Neural progenitor cell (in vitro differentiated cells): ENCODE measurements around the gene ANKRD22. TPM values are rescaled to one million over a fixed set of nuclear protein-coding genes. Genes with fewer than 3 reads are reported as not detected.
A peak's percentile ranks its signal among the peaks of the same experiment; 100 is the strongest.

Experiments used
- DNase-seq: peaks from one replicate; pipeline ENCODE4 v3.0.0-alpha.2; 2016; ENCODE audit warnings: low spot score
- H2AFZ ChIP-seq: fragments of 200-600 bp; sonication (generic); replicated peaks from 2 replicates; pipeline ENCODE4 v1.6.1; 2016; ENCODE audit warnings: antibody characterized with exemption
- H3F3A ChIP-seq: fragments of 200-600 bp; sonication (generic); 2 replicates; pipeline ENCODE4 v1.6.1; 2016; ENCODE audit warnings: antibody characterized with exemption, low read depth
- H3K27ac ChIP-seq: fragments of 200-600 bp; sonication (generic); 2 replicates; pipeline ENCODE4 v1.5.1; 2016; ENCODE audit warnings: mild to moderate bottlenecking
- H3K27me3 ChIP-seq: fragments of 200-600 bp; sonication (generic); 2 replicates; pipeline ENCODE4 v1.6.1; 2016; ENCODE audit warnings: mild to moderate bottlenecking, moderate library complexity
- H3K36me3 ChIP-seq: fragments of 200-600 bp; sonication (generic); 2 replicates; pipeline ENCODE4 v1.5.1; 2016
- H3K4me1 ChIP-seq: fragments of 200-600 bp; sonication (generic); 2 replicates; pipeline ENCODE4 v1.6.1; 2016; ENCODE audit warnings: mixed run types
- H3K4me2 ChIP-seq: fragments of 200-600 bp; sonication (generic); 2 replicates; pipeline ENCODE4 v1.6.1; 2016
- H3K4me3 ChIP-seq: fragments of 200-600 bp; sonication (generic); 2 replicates; pipeline ENCODE4 v1.5.1; 2016
- H3K79me2 ChIP-seq: fragments of 200-600 bp; sonication (generic); 2 replicates; pipeline ENCODE4 v1.6.1; 2016; ENCODE audit warnings: low read depth
- H3K9ac ChIP-seq: fragments of 200-600 bp; sonication (generic); 2 replicates; pipeline ENCODE4 v1.6.1; 2016
- H3K9me3 ChIP-seq: fragments of 200-600 bp; sonication (generic); 2 replicates; pipeline ENCODE4 v1.5.1; 2016; ENCODE audit warnings: low read depth
- H4K20me1 ChIP-seq: fragments of 200-600 bp; sonication (generic); 2 replicates; pipeline ENCODE4 v1.6.1; 2016; ENCODE audit warnings: low read depth
- H3K27ac Mint-ChIP-seq: 3 replicates; pipeline ENCODE4 v1.8.0; 2021; ENCODE audit warnings: mixed read lengths
- H3K27me3 Mint-ChIP-seq: 2 replicates; pipeline ENCODE4 v1.8.0; 2022; ENCODE audit warnings: low read depth, mild to moderate bottlenecking, inconsistent platforms, moderate library complexity, mixed read lengths; ENCODE audit not compliant: insufficient read depth
- H3K36me3 Mint-ChIP-seq: 3 replicates; pipeline ENCODE4 v1.8.0; 2021; ENCODE audit warnings: mixed read lengths
- H3K4me1 Mint-ChIP-seq: 3 replicates; pipeline ENCODE4 v1.8.0; 2021; ENCODE audit warnings: mixed read lengths
- H3K4me3 Mint-ChIP-seq: 3 replicates; pipeline ENCODE4 v1.8.0; 2021; ENCODE audit warnings: mild to moderate bottlenecking, moderate library complexity, mixed read lengths
- H3K9me3 Mint-ChIP-seq: 3 replicates; pipeline ENCODE4 v1.8.0; 2020; ENCODE audit warnings: mixed read lengths
- CTCF ChIP-seq: fragments of 200-600 bp; sonication (generic); IDR thresholded peaks from 2 replicates; pipeline ENCODE4 v1.5.1; 2017; ENCODE audit warnings: antibody characterized with exemption, mild to moderate bottlenecking
- EZH2 ChIP-seq: fragments of 200-600 bp; sonication (generic); IDR thresholded peaks from 2 replicates; pipeline ENCODE4 v1.6.1; 2017; ENCODE audit warnings: antibody characterized with exemption, mild to moderate bottlenecking, moderate library complexity
- EZH2phosphoT487 ChIP-seq: fragments of 200-600 bp; sonication (generic); IDR thresholded peaks from 2 replicates; pipeline ENCODE4 v1.6.1; 2017; ENCODE audit warnings: antibody characterized with exemption
- total RNA-seq: library from RNA; depleted of rRNA; stranded (reverse); fragments of >200 nt; gene quantifications from 2 replicates; pipeline ENCODE4 v1.2.3, GENCODE V29; 2015; ENCODE audit warnings: low replicate concordance

ANKRD22 gene
- total RNA-seq, 1 donor from 2014 or later, result not detected

- H3K4me3 Mint-ChIP-seq, result no peak overlapping the region
- no peak overlapping the region for H3K27ac ChIP-seq
- H3K79me2 ChIP-seq, result no peaks in the 10 kb centered on the region
- no peaks in the 10 kb centered on the region for H3K27me3 Mint-ChIP-seq
- no peaks in the 10 kb centered on the region for H4K20me1 ChIP-seq
- no peaks in the 10 kb centered on the region for H3K27me3 ChIP-seq
- H3K4me1 Mint-ChIP-seq, result peaks cover 4% of the 10 kb centered on the region
- H3K36me3 Mint-ChIP-seq, result no peaks in the 10 kb centered on the region
- H3K4me2 ChIP-seq, result no peak overlapping the region
- TF ChIP-seq EZH2phosphoT487, result no peak
- TF ChIP-seq EZH2, result no peak
- no peak for TF ChIP-seq CTCF
- H3K4me3 ChIP-seq, result no peak overlapping the region
- H3K4me1 ChIP-seq, result peaks cover 4% of the 10 kb centered on the region
- H3K9ac ChIP-seq, result no peak overlapping the region
- no peaks in the 10 kb centered on the region for H3K36me3 ChIP-seq
- H3K9me3 Mint-ChIP-seq, result no peaks in the 10 kb centered on the region
- DNase-seq, result no peak
- H3K27ac Mint-ChIP-seq, result no peak overlapping the region
- no peaks in the 10 kb centered on the region for H3K9me3 ChIP-seq
- no peaks in the 10 kb centered on the region for H3F3A ChIP-seq
- H2AFZ ChIP-seq, result no peak overlapping the region
Observed at GRCh38 chr10:88893611-88894010, 42.0 kb upstream of the ANKRD22 start.

- peak overlapping the region; percentile 16 for H2AFZ ChIP-seq
- Mint-ChIP-seq H3K27ac (no peak overlapping the region), H3K9me3 (no peaks in the 10 kb centered on the region), H3K4me1 (peaks cover 4% of the 10 kb centered on the region), H3K4me3 (no peak overlapping the region), H3K36me3 (no peaks in the 10 kb centered on the region), H3K27me3 (no peaks in the 10 kb centered on the region)
- TF ChIP-seq EZH2 (no peak), EZH2phosphoT487 (no peak), CTCF (no peak)
- no peak overlapping the region for H3K4me2 ChIP-seq
- no peak overlapping the region for H3K9ac ChIP-seq
- H3K36me3 ChIP-seq, result no peaks in the 10 kb centered on the region
- H4K20me1 ChIP-seq, result no peaks in the 10 kb centered on the region
- H3K4me1 ChIP-seq, result peaks cover 4% of the 10 kb centered on the region
- H3K27me3 ChIP-seq, result no peaks in the 10 kb centered on the region
- H3K79me2 ChIP-seq, result no peaks in the 10 kb centered on the region
- H3K9me3 ChIP-seq, result no peaks in the 10 kb centered on the region
- no peak overlapping the region for H3K4me3 ChIP-seq
- H3F3A ChIP-seq, result no peaks in the 10 kb centered on the region
- DNase-seq, result no peak
- no peak overlapping the region for H3K27ac ChIP-seq
Observed at GRCh38 chr10:88892222-88892967, 40.8 kb upstream of the ANKRD22 start.

GRCh38 chr10:88890681-88891381, 39.2 kb upstream of the ANKRD22 start:
- DNase-seq, result no peak
- Histone ChIP-seq H3K4me2 (no peak overlapping the region), H3K27me3 (no peaks in the 10 kb centered on the region), H3K9me3 (no peaks in the 10 kb centered on the region), H3K4me1 (no peaks in the 10 kb centered on the region), H3K4me3 (no peak overlapping the region), H2AFZ (no peak overlapping the region), H4K20me1 (no peaks in the 10 kb centered on the region), H3K79me2 (no peaks in the 10 kb centered on the region), H3K9ac (no peak overlapping the region), H3K27ac (no peak overlapping the region), H3K36me3 (no peaks in the 10 kb centered on the region), H3F3A (no peaks in the 10 kb centered on the region)
- H3K4me1 Mint-ChIP-seq, result no peaks in the 10 kb centered on the region
- no peak overlapping the region for H3K27ac Mint-ChIP-seq
- H3K27me3 Mint-ChIP-seq, result no peaks in the 10 kb centered on the region
- TF ChIP-seq CTCF, result no peak
- no peak overlapping the region for H3K4me3 Mint-ChIP-seq
- H3K9me3 Mint-ChIP-seq, result no peaks in the 10 kb centered on the region
- no peaks in the 10 kb centered on the region for H3K36me3 Mint-ChIP-seq
